ENCODE data around the gene FSIP1. TPM values are rescaled to one million over a fixed set of nuclear protein-coding genes. Genes with fewer than 3 reads are reported as not detected.

The FSIP1 gene
- total RNA-seq, 6 experiments from 2014 or later: 0.07 to 0.74 (median 0.35) TPM; not detected in 1

- ATAC-seq (peak; percentile 71 to 82 (median 76)), DNase-seq (no peak)
- Histone ChIP-seq H3K4me3 (no peak overlapping the region), H3K4me1 (no peaks in the 10 kb centered on the region), H3K9me3 (no peaks in the 10 kb centered on the region), H3K27me3 (no peaks in the 10 kb centered on the region), H3K27ac (no peak overlapping the region), H3K36me3 (no peaks in the 10 kb centered on the region)
- WGBS (ENCODE audit: insufficient coverage, low coverage, low lambda C conversion rate, missing lambda C conversion rate): 20% methylated on average over 4 of the region's 4 CpGs
- TF ChIP-seq POLR2A (IDR thresholded peaks at IDR 0.05) (no peak), CTCF (IDR thresholded peaks at IDR 0.05) (peak; percentile 73 to 84 (median 78))
- intact Hi-C loops (cut with DNase I): loop anchor here in 1 of 2 donors (10.0 kb wide), 1 partner anchor 69 kb away; no protein-coding TSS in a partner anchor
Measured at GRCh38 chr15:39685999-39686613, 96.5 kb downstream of the FSIP1 start.

- intact Hi-C loops (cut with DNase I): loop anchor here in 1 of 2 donors (10.0 kb wide), 1 partner anchor 69 kb away; no protein-coding TSS in a partner anchor
- WGBS (ENCODE audit: insufficient coverage, low coverage, low lambda C conversion rate, missing lambda C conversion rate): 83% methylated on average over 1 of the region's 1 CpG
Measured at GRCh38 chr15:39685367-39685766, 97.3 kb downstream of the FSIP1 start.

GRCh38 chr15:39684233-39684632 is 98.4 kb downstream of the FSIP1 start:
- Histone ChIP-seq H3K4me1 (no peaks in the 10 kb centered on the region), H3K4me3 (no peak overlapping the region), H3K36me3 (no peaks in the 10 kb centered on the region), H3K27ac (no peak overlapping the region), H3K27me3 (no peaks in the 10 kb centered on the region), H3K9me3 (no peaks in the 10 kb centered on the region)
- no peak for ATAC-seq
- intact Hi-C loops (cut with DNase I): loop anchor here in 1 of 2 donors (10.0 kb wide), 1 partner anchor 71 kb away; no protein-coding TSS in a partner anchor
- no peak for DNase-seq
- TF ChIP-seq POLR2A (IDR thresholded peaks at IDR 0.05) (no peak), CTCF (IDR thresholded peaks at IDR 0.05) (no peak)
- WGBS (ENCODE audit: insufficient coverage, low coverage, low lambda C conversion rate, missing lambda C conversion rate): 47% methylated on average over 3 of the region's 3 CpGs

More at GRCh38 chr15:39685367-39685766, 97.3 kb downstream of the FSIP1 start:
- ATAC-seq: no peak
- DNase-seq: no peak
- Histone ChIP-seq H3K27ac (no peak overlapping the region), H3K36me3 (no peaks in the 10 kb centered on the region), H3K27me3 (no peaks in the 10 kb centered on the region), H3K9me3 (no peaks in the 10 kb centered on the region), H3K4me1 (no peaks in the 10 kb centered on the region), H3K4me3 (no peak overlapping the region)
- TF ChIP-seq POLR2A (IDR thresholded peaks at IDR 0.05) (no peak), CTCF (IDR thresholded peaks at IDR 0.05) (no peak)

GRCh38 chr15:39682366-39682765 is 100.3 kb downstream of the FSIP1 start:
- ATAC-seq: no peak
- H3K27ac ChIP-seq: no peak overlapping the region
- H3K4me3 ChIP-seq: no peak overlapping the region
- no peaks in the 10 kb centered on the region for H3K4me1 ChIP-seq
- 80% methylated on average over 2 of the region's 2 CpGs for WGBS (ENCODE audit: insufficient coverage, low coverage, low lambda C conversion rate, missing lambda C conversion rate)
- H3K9me3 ChIP-seq: no peaks in the 10 kb centered on the region
- H3K36me3 ChIP-seq: no peaks in the 10 kb centered on the region
- no peak for DNase-seq
- intact Hi-C loops (cut with DNase I): loop anchor here in 1 of 2 donors (10.0 kb wide), 1 partner anchor 72 kb away; no protein-coding TSS in a partner anchor
- H3K27me3 ChIP-seq: no peaks in the 10 kb centered on the region
- TF ChIP-seq CTCF (IDR thresholded peaks at IDR 0.05): no peak
- no peak for TF ChIP-seq POLR2A (IDR thresholded peaks at IDR 0.05)
